Transverse colon (tissue), 4 donors: ENCODE results near the gene APPBP2. TPM values are rescaled to one million over a fixed set of nuclear protein-coding genes. Genes with fewer than 3 reads are reported as not detected.

Experiments used
- DNase-seq: peaks from one replicate; pipeline ENCODE4 v3.0.0-alpha.2; 2019
- H3K27ac ChIP-seq, 4 donors: fragments of 200-600 bp; sonication (generic); 2 replicates each; pipeline ENCODE4 v1.5.1; 2016 to 2018; ENCODE audit warnings: inconsistent platforms in 4 of 4
- H3K27me3 ChIP-seq: fragments of 200-600 bp; sonication (generic); 2 replicates; pipeline ENCODE4 v1.5.1; 2017; ENCODE audit warnings: inconsistent platforms
- H3K36me3 ChIP-seq, 4 donors: fragments of 200-600 bp; sonication (generic); 2 replicates each; pipeline ENCODE4 v1.5.1; 2017 to 2019; ENCODE audit warnings: inconsistent platforms in 4 of 4
- H3K4me1 ChIP-seq, 4 donors: fragments of 200-600 bp; sonication (generic); 2 replicates each; pipeline ENCODE4 v1.5.1; 2017 to 2020; ENCODE audit warnings: inconsistent platforms in 4 of 4
- H3K4me3 ChIP-seq, 4 donors: fragments of 200-600 bp; sonication (generic); 1 replicate in 1 of 4; 2 replicates in 3 of 4; pipeline versions ENCODE4 v1.5.1 to v1.6.1; 2017 to 2019; ENCODE audit warnings: inconsistent platforms in 4 of 4
- H3K9me3 ChIP-seq, 2 donors: fragments of 200-600 bp; sonication (generic); 2 replicates each; pipeline ENCODE4 v1.5.1; 2017 to 2019; ENCODE audit warnings: inconsistent platforms in 2 of 2
- EP300 ChIP-seq: sonication (generic); formaldehyde crosslinking; IDR thresholded peaks from one replicate; pipeline ENCODE4 v1.6.1; 2017; ENCODE audit warnings: antibody characterized with exemption, low read depth
- POLR2A ChIP-seq: fragments of 450-650 bp; IDR thresholded peaks from one replicate; pipeline ENCODE4 v1.6.1; 2016; ENCODE audit warnings: antibody characterized with exemption, mild to moderate bottlenecking, moderate library complexity
- POLR2AphosphoS5 ChIP-seq, 3 donors: sonication (generic); formaldehyde crosslinking; IDR thresholded peaks; one replicate each; pipeline ENCODE4 v1.6.1; 2016; ENCODE audit warnings: antibody characterized with exemption in 3 of 3
- WGBS, 2 donors: methylation state at CpG; one replicate each; pipeline ENCODE4 v1.1.5; 2018; ENCODE audit warnings: low coverage in 1 of 2; 5-methylcytosine and 5-hydroxymethylcytosine counted together
- in situ Hi-C, 4 donors: fragments of 200-750 bp; cut with MboI; loops; one replicate each; pipeline versions ENCODE4 v1.15.0 to v1.15.1; 2017; ENCODE audit warnings: low sequenced_read_pairs in 3 of 4, low pct_ligation_motif_present in 1 of 4, low pct_unique_long_range_greater_than_20kb in 1 of 4
- intact Hi-C: fragments of 100-400 bp; cut with DNase I; formaldehyde crosslinking; loops from one replicate; pipeline ENCODE4 v1.15.1; 2023; ENCODE audit warnings: low total_unique reads
- total RNA-seq, 4 donors: library from RNA; depleted of rRNA; stranded (reverse); fragments of >200 nt; gene quantifications; one replicate each; pipeline ENCODE4 v1.1.0, GENCODE V29; 2016
- TF ChIP-seq, protein P1 (sequence below), 5 experiments: fragments of 200-600 bp in 3 of 5; fragments of 450-650 bp in 2 of 5; sonication (generic) in 3 of 5; IDR thresholded peaks; 1 replicate in 2 of 5; 2 replicates in 3 of 5; pipeline ENCODE4 v1.5.1; 2016 to 2017; ENCODE audit warnings: antibody characterized with exemption in 5 of 5, inconsistent platforms in 3 of 5, mild to moderate bottlenecking in 2 of 5, moderate library complexity in 1 of 5

APPBP2 gene
- total RNA-seq, 4 donors from 2014 or later = 10.1 to 24.8 (median 18.4) TPM

DNA sequence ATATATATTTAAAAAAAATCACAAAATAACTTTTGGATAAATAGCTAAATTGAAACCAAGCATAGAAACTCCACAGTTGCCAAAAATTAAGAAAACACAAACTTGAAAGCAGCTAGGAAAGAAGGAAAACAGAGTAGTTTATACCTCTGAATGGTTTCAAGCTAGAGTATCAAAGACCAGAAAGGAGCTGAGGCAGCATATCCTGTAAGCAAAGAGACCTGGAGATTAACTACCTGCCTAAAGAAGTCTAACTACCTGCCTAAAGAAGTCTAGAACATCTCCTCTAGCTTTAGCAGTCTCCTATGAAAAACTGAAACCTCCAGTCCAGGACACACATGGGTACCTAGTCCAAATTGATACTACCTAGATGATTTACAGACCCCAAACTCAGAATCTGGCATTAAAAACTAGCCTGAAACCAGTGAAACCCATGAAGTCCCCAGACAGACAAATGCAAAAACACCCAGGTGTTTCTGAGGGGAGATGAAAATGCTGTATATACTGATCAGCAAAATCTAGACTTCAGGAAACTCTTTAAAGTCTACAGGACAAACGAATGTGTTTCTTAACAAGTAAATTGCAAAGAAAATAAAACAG lies 17.6 kb downstream of the APPBP2 start:
- Histone ChIP-seq H3K9me3 (no peaks in the 10 kb centered on the region), H3K36me3 (peaks cover 0 to 6% (median 0%) of the 10 kb centered on the region in 4 donors), H3K4me1 (peaks cover 0 to 7% (median 2%) of the 10 kb centered on the region in 4 donors), H3K27ac (no peak overlapping the region), H3K4me3 (no peak overlapping the region), H3K27me3 (no peaks in the 10 kb centered on the region)
- in situ Hi-C loops = no loop called here
- 55 to 63% methylated on average over 1 of the region's 1 CpG for WGBS, 2 donors
- TF ChIP-seq POLR2A (no peak), EP300 (no peak), POLR2AphosphoS5 (IDR thresholded peaks at IDR 0.05) (no peak)
- TF ChIP-seq, protein P1, sequence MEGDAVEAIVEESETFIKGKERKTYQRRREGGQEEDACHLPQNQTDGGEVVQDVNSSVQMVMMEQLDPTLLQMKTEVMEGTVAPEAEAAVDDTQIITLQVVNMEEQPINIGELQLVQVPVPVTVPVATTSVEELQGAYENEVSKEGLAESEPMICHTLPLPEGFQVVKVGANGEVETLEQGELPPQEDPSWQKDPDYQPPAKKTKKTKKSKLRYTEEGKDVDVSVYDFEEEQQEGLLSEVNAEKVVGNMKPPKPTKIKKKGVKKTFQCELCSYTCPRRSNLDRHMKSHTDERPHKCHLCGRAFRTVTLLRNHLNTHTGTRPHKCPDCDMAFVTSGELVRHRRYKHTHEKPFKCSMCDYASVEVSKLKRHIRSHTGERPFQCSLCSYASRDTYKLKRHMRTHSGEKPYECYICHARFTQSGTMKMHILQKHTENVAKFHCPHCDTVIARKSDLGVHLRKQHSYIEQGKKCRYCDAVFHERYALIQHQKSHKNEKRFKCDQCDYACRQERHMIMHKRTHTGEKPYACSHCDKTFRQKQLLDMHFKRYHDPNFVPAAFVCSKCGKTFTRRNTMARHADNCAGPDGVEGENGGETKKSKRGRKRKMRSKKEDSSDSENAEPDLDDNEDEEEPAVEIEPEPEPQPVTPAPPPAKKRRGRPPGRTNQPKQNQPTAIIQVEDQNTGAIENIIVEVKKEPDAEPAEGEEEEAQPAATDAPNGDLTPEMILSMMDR (IDR thresholded peaks at IDR 0.05) = no peak
- intact Hi-C loops = no loop called here
- DNase-seq = no peak

- H3K9me3 ChIP-seq = no peaks in the 10 kb centered on the region
- in situ Hi-C loops (no loop called here), intact Hi-C loops (no loop called here)
- no peaks in the 10 kb centered on the region for H3K36me3 ChIP-seq
- no peak overlapping the region for H3K4me3 ChIP-seq
- no peak for TF ChIP-seq EP300
- H3K27ac ChIP-seq = no peak overlapping the region
- DNase-seq = no peak
- 83 to 90% methylated on average over 1 of the region's 1 CpG for WGBS, 2 donors
- H3K27me3 ChIP-seq = no peaks in the 10 kb centered on the region
- H3K4me1 ChIP-seq = peaks cover 0 to 7% (median 2%) of the 10 kb centered on the region in 4 donors
Observed at GRCh38 chr17:60506312-60506711, 19.7 kb downstream of the APPBP2 start.

- Histone ChIP-seq H3K36me3 (peaks cover 0 to 20% (median 2%) of the 10 kb centered on the region in 4 donors), H3K9me3 (no peaks in the 10 kb centered on the region)
- in situ Hi-C loops = no loop called here
Observed at GRCh38 chr17:60502145-60502544, 23.9 kb downstream of the APPBP2 start.

DNA sequence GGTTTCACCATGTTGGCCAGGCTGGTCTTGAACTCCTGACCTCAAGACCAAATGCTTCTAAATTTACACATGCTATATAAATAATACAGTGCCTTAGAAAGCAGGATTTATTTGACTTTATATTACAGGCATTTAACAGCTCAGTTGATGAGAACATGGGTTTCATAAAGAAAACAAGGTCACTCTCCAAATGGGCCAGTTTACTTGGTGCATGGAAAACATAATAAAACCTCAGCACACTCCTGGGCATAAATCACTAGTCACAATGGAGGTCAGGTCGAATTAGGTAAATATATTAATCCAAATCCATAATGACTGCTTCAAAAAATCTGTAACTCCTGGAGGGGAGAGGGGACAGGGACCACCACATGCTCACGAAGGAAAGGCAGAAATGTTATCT lies 24.5 kb downstream of the APPBP2 start:
- H3K27ac ChIP-seq = no peak overlapping the region
- 64 to 78% methylated on average over 2 of the region's 2 CpGs for WGBS, 2 donors
- intact Hi-C loops = no loop called here

More at GRCh38 chr17:60502145-60502544, 23.9 kb downstream of the APPBP2 start:
- TF ChIP-seq EP300 = no peak
- TF ChIP-seq POLR2A = no peak
- TF ChIP-seq, protein P1 (IDR thresholded peaks at IDR 0.05) = no peak
- TF ChIP-seq POLR2AphosphoS5 (IDR thresholded peaks at IDR 0.05) = no peak
- no peak for DNase-seq
- H3K4me3 ChIP-seq = no peak overlapping the region
- WGBS, 2 donors = 90 to 91% methylated on average over 4 of the region's 4 CpGs
- intact Hi-C loops = no loop called here
- no peaks in the 10 kb centered on the region for H3K27me3 ChIP-seq
- H3K27ac ChIP-seq = no peak overlapping the region
- peaks cover 0 to 7% (median 0%) of the 10 kb centered on the region in 4 donors for H3K4me1 ChIP-seq

More for the DNA sequence above, 24.5 kb downstream of the APPBP2 start:
- Histone ChIP-seq H3K36me3 (peaks cover 0 to 25% (median 2%) of the 10 kb centered on the region in 4 donors), H3K4me1 (peaks cover 0 to 4% (median 0%) of the 10 kb centered on the region in 4 donors), H3K27me3 (no peaks in the 10 kb centered on the region), H3K9me3 (no peaks in the 10 kb centered on the region), H3K4me3 (no peak overlapping the region)
- no peak for TF ChIP-seq EP300
- TF ChIP-seq, protein P1 (IDR thresholded peaks at IDR 0.05) = no peak
- no peak for TF ChIP-seq POLR2AphosphoS5 (IDR thresholded peaks at IDR 0.05)
- TF ChIP-seq POLR2A = no peak
- DNase-seq = no peak
- in situ Hi-C loops = no loop called here
